Left ventricle myocardium superior (tissue), 1 donor: ENCODE measurements around the gene PFKL. TPM values are rescaled to one million over a fixed set of nuclear protein-coding genes. Genes with fewer than 3 reads are reported as not detected.

Experiments
- ATAC-seq: fragments of 200-7000 bp; cut with Tn5 transposase; one replicate; pipeline ENCODE4 v1.9.1; 2020; ENCODE audit warnings: mild to moderate bottlenecking, moderate library complexity
- DNase-seq: peaks from one replicate; pipeline ENCODE4 v3.0.0-alpha.2; 2020
- intact Hi-C: fragments of 100-400 bp; cut with micrococcal nuclease; formaldehyde crosslinking; loops from one replicate; pipeline ENCODE4 v1.11.0; 2022
- long read RNA-seq: library from polyadenylated mRNA; unstranded; transcript quantifications from one replicate; pipeline ENCODE4 v2.0.0, GENCODE V29; 2021
- total RNA-seq: library from RNA; stranded (reverse); fragmentation: NEBNext Ultra II Directional; extraction: Animal tissue kit (Norgen Biotek cat#: 25700); gene quantifications from one replicate; pipeline ENCODE4 v1.2.1, GENCODE V29; 2021
- donor health status: DM: no; HTN: yes; CAD: no; lungs with severe emphysema.

Gene PFKL
- 46.1 TPM for total RNA-seq
- long read RNA-seq, transcript PFKL-201 (22 exons, 2,912 nt), result major isoform, 148 of 270 reads
- long read RNA-seq, partial matches to known transcripts, result 44 of 270 reads
- long read RNA-seq, other reads (novel, unspliced or antisense), result 76 of 270 reads

- intact Hi-C loops, result no loop called here
- ATAC-seq (peak; percentile 68), DNase-seq (peak; percentile 86)
These were observed at the start of gene PFKL for GRCh38 chr21:44299458-44300261. Gene PFKL, plus strand, starts transcription at chr21:44300053. Its CDS starts 53 bp downstream, at chr21:44300106.

DNA sequence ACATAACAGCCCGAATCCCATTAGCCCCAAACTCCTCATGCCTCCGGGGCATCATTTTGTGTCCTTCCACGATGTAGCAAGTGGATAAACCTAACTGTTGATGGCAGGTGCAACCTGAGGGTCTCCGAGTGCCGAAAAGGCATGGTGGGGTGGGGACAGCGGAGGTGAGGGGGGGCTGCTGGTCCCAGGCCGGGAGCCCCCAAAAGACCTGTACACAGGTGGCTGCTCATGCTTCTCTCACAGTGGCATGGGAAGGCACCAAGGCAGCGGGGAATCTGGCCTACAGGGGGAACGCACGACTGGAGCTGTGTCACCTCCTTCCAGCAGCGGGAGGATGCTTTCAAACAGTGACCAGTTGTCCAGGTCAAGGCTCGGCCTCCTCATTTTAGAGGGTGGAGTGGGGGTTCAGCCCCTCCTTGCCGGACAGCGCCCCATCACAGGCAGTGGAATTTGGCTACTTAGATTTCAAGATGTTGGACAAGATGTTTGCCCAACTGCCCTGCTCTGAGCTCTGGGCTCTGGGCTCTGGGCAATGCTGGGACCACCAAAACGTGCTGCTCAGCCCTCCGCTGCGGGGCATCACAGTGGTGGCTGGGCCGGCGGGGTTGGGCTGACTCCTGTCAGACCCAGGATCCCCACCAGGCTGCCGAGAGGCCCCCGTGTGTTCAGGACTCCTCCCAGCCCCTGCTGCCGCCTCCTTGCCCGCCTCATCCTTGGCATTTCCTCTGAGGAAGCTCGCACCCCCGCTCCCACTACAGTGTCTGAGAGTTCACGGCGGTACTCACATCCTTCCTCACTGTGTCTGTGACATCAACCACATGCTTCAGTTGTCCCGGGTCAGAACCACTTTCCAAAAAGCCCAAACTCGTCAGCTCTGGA is 45.8 kb upstream of the PFKL start:
- peak; percentile 10 for DNase-seq
- ATAC-seq, result no peak
- intact Hi-C loops, result no loop called here

GRCh38 chr21:44255511-44255981 is 44.3 kb upstream of the PFKL start:
- ATAC-seq, result peak; percentile 29
- intact Hi-C loops, result no loop called here
- DNase-seq, result no peak

GRCh38 chr21:44258056-44258725 is 41.7 kb upstream of the PFKL start:
- DNase-seq (no peak), ATAC-seq (no peak)
- intact Hi-C loops, result no loop called here

DNA sequence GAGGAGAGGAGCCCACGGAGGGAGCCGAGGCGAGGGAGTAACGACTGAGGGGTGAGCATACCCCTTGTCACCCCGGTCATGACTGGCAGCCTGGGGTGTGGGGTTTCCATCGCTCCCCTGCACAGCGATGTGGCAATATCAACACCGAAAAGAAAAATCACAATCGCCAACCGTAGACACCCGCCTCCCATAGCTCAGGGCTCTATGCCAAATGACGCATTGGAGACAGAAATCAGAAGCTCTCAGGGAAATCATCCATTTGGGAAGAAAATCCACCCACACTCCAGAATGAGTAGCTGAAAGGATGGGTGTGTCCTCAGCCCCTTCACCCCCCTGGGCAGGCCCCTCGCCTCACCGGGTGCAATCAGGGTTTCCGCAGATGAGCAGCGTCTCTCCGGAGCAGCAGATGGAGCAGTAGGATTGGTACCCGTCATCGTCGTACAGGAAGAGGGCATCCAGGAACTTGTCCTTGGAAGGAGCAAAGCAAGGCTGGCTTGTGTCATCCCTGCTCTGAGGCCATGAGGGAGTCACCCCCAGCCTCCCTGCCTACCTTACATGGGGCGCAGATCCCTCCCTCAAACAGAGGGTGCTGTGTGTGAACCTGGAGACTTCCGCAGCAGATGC is 40.7 kb upstream of the PFKL start:
- intact Hi-C loops, result no loop called here
- no peak for ATAC-seq
- DNase-seq, result no peak

- DNase-seq, result no peak
- intact Hi-C loops, result no loop called here
- no peak for ATAC-seq
These were observed 39.8 kb upstream of the PFKL start for GRCh38 chr21:44260066-44260465.

GRCh38 chr21:44260791-44261631 is 38.8 kb upstream of the PFKL start:
- intact Hi-C loops, result no loop called here
- ATAC-seq, result no peak
- DNase-seq, result no peak

DNA sequence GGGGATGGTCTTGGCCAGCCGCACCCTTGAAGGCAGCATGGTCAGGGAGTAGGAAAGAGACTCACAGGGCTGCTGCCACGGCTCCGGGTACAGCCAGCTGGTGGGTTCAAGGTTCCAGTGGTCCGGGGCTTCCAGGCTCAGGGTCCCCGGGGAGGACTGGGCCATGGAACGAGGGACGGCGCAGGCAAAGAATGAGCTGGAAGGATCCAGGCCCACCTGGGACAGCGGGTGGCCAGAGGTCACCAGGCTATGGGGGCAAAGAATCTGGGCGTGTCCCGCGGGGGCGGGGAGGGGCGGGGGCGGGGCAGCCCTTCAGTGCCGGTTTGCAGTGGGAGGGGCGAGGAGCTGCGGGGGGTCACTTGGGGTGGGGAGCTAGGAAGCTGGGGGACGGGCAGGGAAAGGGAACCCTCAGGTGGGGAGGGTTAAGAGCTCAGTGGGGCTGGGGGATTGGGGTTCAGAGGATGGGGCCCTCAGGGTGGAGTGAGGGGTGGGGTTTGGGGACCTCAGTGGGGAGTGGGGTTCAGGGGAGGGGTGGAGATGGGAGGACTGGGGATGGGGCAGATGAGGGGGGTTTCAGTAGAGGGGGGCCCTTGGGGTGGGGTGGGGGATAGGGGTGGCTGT is 38.1 kb upstream of the PFKL start, which contains the start of gene DNMT3L:
Gene DNMT3L, minus strand, starts transcription at position 223 of the 621 bp plus-strand sequence. CDS start 638 bp downstream, outside the sequence.
- DNase-seq (no peak), ATAC-seq (no peak)
- intact Hi-C loops, result no loop called here

DNA sequence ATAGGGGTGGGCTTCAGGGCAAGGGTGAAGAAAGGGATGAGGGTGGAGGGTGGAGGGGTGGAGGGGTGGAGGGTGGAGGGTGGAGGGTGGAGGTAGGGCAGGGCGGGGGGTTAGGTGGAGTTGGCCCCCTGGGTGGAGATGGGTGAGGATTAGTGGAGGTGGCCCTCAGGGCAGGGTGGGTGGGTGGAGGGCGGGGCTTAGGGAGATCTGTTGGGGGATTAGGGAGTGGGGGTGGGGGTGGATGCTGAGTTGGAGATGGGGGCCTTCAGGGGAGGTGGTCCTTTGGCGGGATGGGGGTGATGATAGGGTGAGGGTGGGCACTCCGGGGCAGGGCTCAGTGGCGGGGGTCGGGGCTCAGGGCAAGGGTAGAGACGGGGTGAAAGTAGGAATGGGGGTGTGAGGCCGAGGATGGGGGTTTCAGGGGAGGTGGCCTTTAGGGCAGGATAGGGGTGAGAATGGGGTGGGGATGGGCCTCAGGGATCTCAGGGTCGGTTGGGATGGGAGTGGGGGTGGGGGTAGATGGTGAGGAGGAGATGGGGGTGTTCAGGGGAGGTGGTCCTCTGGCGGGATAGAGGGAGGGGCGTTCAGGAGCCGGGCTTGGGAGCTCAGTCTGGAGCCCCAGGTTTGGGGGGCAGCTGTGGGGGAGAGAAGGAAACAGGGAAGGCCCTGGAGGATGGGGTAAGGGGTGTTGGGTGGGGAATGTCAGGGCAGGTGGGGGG is 37.4 kb upstream of the PFKL start:
- intact Hi-C loops, result no loop called here
- no peak for ATAC-seq
- DNase-seq, result no peak

GRCh38 chr21:44263221-44263760 is 36.6 kb upstream of the PFKL start:
- no peak for ATAC-seq

GRCh38 chr21:44263768-44264167 is 36.1 kb upstream of the PFKL start:
- DNase-seq, result no peak
- ATAC-seq, result no peak
- intact Hi-C loops, result no loop called here

More at GRCh38 chr21:44263221-44263760, 36.6 kb upstream of the PFKL start:
- DNase-seq, result no peak
- intact Hi-C loops, result no loop called here

DNA sequence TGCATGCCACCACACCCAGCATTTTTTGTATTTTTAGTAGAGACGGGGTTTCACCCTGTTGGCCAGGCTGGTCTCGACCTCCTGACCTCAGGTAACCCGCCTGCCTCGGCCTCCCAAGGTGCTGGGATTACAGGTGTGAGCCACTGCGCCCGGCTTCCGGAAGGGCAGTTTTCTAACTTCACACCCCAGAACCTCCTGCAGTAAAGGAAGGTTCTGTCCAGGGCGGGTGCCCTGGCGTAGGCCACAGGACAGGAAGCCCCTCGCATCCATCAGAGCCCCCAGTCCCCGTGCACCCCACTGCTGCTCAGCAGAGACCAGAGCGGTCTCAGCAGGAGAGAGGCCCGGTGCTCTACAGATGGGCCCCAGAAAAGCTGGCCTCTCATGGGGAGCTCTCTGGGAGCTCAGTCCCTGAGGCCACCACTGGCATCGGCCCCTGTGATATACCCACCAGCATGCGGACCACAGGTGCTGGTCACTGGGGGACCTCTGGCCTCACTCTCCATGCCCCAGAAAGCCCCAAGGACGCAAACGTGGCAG is 34.1 kb upstream of the PFKL start:
- intact Hi-C loops, result no loop called here
- ATAC-seq (no peak), DNase-seq (no peak)

DNA sequence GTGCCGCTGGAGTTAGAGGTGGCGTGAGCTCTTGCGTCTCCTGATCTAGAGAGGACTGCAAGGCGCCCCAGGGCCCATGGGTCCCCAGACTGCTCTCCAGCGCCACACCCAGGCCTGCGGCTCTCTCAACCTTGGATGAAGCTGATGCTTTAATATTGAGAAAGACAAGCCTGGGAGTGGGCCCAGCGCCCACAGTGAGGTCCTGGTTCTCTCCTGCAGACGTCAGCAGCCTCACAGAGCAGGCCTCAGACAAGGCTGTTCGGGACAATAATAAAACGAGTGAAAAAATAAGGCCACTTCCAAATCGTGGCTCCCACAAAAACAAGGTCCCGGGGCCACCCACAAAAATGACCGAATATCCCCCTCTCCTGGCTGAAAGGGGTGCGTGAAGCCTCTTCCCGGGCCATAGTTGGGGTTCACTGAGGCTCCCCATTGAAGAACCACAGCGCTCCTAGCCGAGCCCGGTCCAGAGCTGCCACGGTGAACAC is 32.2 kb upstream of the PFKL start:
- peak; percentile 55 for DNase-seq
- ATAC-seq, result peak; percentile 48
- intact Hi-C loops, result no loop called here

DNA sequence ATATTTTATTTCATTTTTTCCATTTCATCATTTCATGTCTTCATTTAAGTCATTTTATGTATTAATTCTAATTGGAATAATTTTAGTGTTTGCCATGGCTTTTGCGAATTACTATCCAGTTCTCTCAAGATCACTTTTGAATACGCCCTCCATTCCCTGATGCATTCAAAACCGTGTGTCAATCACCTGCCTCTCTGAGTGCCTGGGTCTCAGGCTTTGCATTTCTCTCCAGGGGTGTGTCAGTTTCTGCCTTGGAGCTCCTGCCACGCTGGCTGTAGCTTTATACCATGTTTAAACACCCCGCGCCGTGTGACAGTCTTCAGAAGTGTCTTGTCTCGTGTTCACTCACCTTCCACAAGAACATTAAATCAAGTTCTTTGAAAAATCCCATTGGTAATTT is 30.8 kb upstream of the PFKL start:
- ATAC-seq (no peak), DNase-seq (no peak)
- intact Hi-C loops, result no loop called here

DNA sequence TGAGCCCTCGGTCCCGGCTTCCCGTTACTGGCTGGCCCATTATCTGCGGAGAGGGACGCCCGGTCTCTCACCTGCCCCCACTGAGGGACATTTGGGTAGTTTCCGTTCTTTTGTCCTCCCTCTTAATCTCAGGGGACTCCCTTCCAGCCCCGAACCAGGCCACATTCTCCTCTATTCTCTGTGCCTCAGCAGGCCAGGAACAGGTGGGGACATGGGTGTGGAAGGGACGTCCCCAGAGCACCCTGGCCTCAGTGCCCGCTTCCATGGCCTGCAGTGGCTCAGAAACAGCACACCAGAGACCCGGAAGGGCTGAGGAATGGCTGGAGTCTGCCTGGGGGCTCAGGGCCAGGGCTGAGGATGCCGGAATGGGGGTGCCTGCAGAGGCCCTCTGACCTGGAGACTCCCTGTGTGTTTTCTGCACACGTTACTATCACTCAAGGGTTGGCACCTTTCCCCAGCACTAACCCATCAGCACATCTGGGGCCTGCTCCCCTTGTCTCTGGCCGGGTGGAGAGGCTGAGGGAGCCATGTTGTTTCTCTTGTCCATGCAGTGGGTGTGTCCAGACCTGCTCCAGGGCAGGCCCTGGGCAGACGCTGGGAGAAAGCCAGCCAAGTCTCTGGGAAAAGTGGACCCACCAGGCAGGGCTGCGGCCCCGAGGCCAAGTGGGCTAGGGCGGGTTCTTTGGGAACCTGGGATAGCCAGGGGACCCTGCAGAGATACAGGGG is 28.1 kb upstream of the PFKL start:
- no peak for DNase-seq
- no peak for ATAC-seq
- intact Hi-C loops, result no loop called here
